Vagina (tissue), 2 donors: Measurements from ENCODE around the gene CADPS. TPM values are rescaled to one million over a fixed set of nuclear protein-coding genes. Genes with fewer than 3 reads are reported as not detected.

Source experiments
- DNase-seq, 2 donors: peaks; one replicate each; pipeline ENCODE4 v3.0.0-alpha.2; 2017; ENCODE audit errors: extremely low spot score in 2 of 2
- H3K27ac ChIP-seq: fragments of 200-600 bp; sonication (generic); one replicate; pipeline ENCODE4 v1.5.1; 2019
- H3K27me3 ChIP-seq: fragments of 200-600 bp; sonication (generic); one replicate; pipeline ENCODE4 v1.5.1; 2019
- H3K36me3 ChIP-seq, 2 donors: fragments of 200-600 bp; sonication (generic); one replicate each; pipeline ENCODE4 v1.5.1; 2017 to 2019
- H3K4me1 ChIP-seq: fragments of 200-600 bp; sonication (generic); one replicate; pipeline ENCODE4 v1.5.1; 2019
- H3K4me3 ChIP-seq, 2 donors: fragments of 200-600 bp; sonication (generic); 1 replicate in 1 of 2; 2 replicates in 1 of 2; pipeline ENCODE4 v1.5.1; 2016 to 2019
- H3K9me3 ChIP-seq: fragments of 200-600 bp; sonication (generic); one replicate; pipeline ENCODE4 v1.5.1; 2019
- CTCF ChIP-seq, 3 experiments: fragments of 450-650 bp in 2 of 3; fragments of 200-600 bp in 1 of 3; sonication (generic) in 1 of 3; IDR thresholded peaks; one replicate each; pipeline ENCODE4 v1.5.1; 2017 to 2019; ENCODE audit warnings: antibody characterized with exemption in 3 of 3, mild to moderate bottlenecking in 2 of 3, moderate library complexity in 2 of 3
- POLR2A ChIP-seq, 2 donors: fragments of 450-650 bp; IDR thresholded peaks; one replicate each; pipeline ENCODE4 v1.6.1; 2017; ENCODE audit warnings: antibody characterized with exemption in 2 of 2, mild to moderate bottlenecking in 2 of 2, moderate library complexity in 2 of 2
- POLR2AphosphoS5 ChIP-seq, 2 donors: sonication (generic); formaldehyde crosslinking; IDR thresholded peaks; one replicate each; pipeline ENCODE4 v1.9.0; 2017; ENCODE audit warnings: antibody characterized with exemption in 2 of 2, mild to moderate bottlenecking in 2 of 2, low read depth in 1 of 2; ENCODE audit not compliant: insufficient read depth in 1 of 2
- intact Hi-C: fragments of 100-400 bp; cut with DNase I; formaldehyde crosslinking; loops from one replicate; pipeline ENCODE4 v1.15.1; 2023
- total RNA-seq: library from RNA; depleted of rRNA; stranded (reverse); fragments of >200 nt; gene quantifications from one replicate; pipeline ENCODE4 v1.2.3, GENCODE V29; 2016

Gene CADPS
- total RNA-seq, 1 donor from 2014 or later: 12.8 TPM

GRCh38 chr3:62527474-62527873 lies 347.7 kb downstream of the CADPS start:
- no peak overlapping the region for H3K4me3 ChIP-seq
- intact Hi-C loops: no loop called here
- TF ChIP-seq CTCF (IDR thresholded peaks at IDR 0.05) (no peak), POLR2AphosphoS5 (IDR thresholded peaks at IDR 0.05; ENCODE audit: insufficient read depth in 1 of 2, low read depth in 1 of 2) (no peak), POLR2A (IDR thresholded peaks at IDR 0.05) (no peak)

GRCh38 chr3:62525281-62525680 lies 349.9 kb downstream of the CADPS start:
- no peak overlapping the region for H3K27ac ChIP-seq
- TF ChIP-seq POLR2AphosphoS5 (IDR thresholded peaks at IDR 0.05; ENCODE audit: insufficient read depth in 1 of 2, low read depth in 1 of 2) (no peak), CTCF (IDR thresholded peaks at IDR 0.05) (no peak), POLR2A (IDR thresholded peaks at IDR 0.05) (no peak)
- H3K36me3 ChIP-seq: no peaks in the 10 kb centered on the region
- intact Hi-C loops: no loop called here
- H3K4me1 ChIP-seq: no peaks in the 10 kb centered on the region
- no peaks in the 10 kb centered on the region for H3K9me3 ChIP-seq
- no peak overlapping the region for H3K4me3 ChIP-seq
- H3K27me3 ChIP-seq: no peaks in the 10 kb centered on the region
- no peak for DNase-seq

More at GRCh38 chr3:62527474-62527873, 347.7 kb downstream of the CADPS start:
- Histone ChIP-seq H3K9me3 (no peaks in the 10 kb centered on the region), H3K27ac (no peak overlapping the region), H3K36me3 (no peaks in the 10 kb centered on the region), H3K4me1 (no peaks in the 10 kb centered on the region), H3K27me3 (no peaks in the 10 kb centered on the region)
- no peak for DNase-seq

- intact Hi-C loops: no loop called here
- no peaks in the 10 kb centered on the region for H3K9me3 ChIP-seq
Observed at GRCh38 chr3:62523672-62524071, 351.5 kb downstream of the CADPS start.

GRCh38 chr3:62521464-62522105 lies 353.6 kb downstream of the CADPS start:
- TF ChIP-seq CTCF (IDR thresholded peaks at IDR 0.05) (no peak), POLR2A (IDR thresholded peaks at IDR 0.05) (no peak), POLR2AphosphoS5 (IDR thresholded peaks at IDR 0.05; ENCODE audit: insufficient read depth in 1 of 2, low read depth in 1 of 2) (no peak)
- Histone ChIP-seq H3K27ac (no peak overlapping the region), H3K36me3 (no peaks in the 10 kb centered on the region), H3K4me1 (no peaks in the 10 kb centered on the region), H3K27me3 (no peaks in the 10 kb centered on the region), H3K9me3 (no peaks in the 10 kb centered on the region), H3K4me3 (no peak overlapping the region)
- no peak for DNase-seq
- intact Hi-C loops: no loop called here

More at GRCh38 chr3:62523672-62524071, 351.5 kb downstream of the CADPS start:
- no peak for DNase-seq
- Histone ChIP-seq H3K4me3 (no peak overlapping the region), H3K27ac (no peak overlapping the region), H3K27me3 (no peaks in the 10 kb centered on the region), H3K4me1 (no peaks in the 10 kb centered on the region), H3K36me3 (no peaks in the 10 kb centered on the region)
- TF ChIP-seq CTCF (IDR thresholded peaks at IDR 0.05) (no peak), POLR2A (IDR thresholded peaks at IDR 0.05) (no peak), POLR2AphosphoS5 (IDR thresholded peaks at IDR 0.05; ENCODE audit: insufficient read depth in 1 of 2, low read depth in 1 of 2) (no peak)

- Histone ChIP-seq H3K36me3 (no peaks in the 10 kb centered on the region), H3K4me1 (no peaks in the 10 kb centered on the region), H3K27ac (no peak overlapping the region), H3K27me3 (no peaks in the 10 kb centered on the region), H3K4me3 (no peak overlapping the region), H3K9me3 (no peaks in the 10 kb centered on the region)
- TF ChIP-seq CTCF (IDR thresholded peaks at IDR 0.05) (no peak), POLR2AphosphoS5 (IDR thresholded peaks at IDR 0.05; ENCODE audit: insufficient read depth in 1 of 2, low read depth in 1 of 2) (no peak), POLR2A (IDR thresholded peaks at IDR 0.05) (no peak)
- DNase-seq: no peak
- intact Hi-C loops: no loop called here
Observed at GRCh38 chr3:62503516-62503915, 371.7 kb downstream of the CADPS start.
